Stimulated activated effector memory CD8-positive, alpha-beta T cell treated with anti-CD3 and anti-CD28 coated beads, Interleukin-12 subunit alpha, Interleukin-12 subunit beta, amount 100 ng/mL, for 72 hours (primary cell): ENCODE results near the gene OVCA2.

Source experiments
- ATAC-seq: fragments of 150-1000 bp; cut with Tn5 transposase; 2 replicates; pipeline ENCODE4 v1.10.0; 2021
- DNase-seq, 2 donors: peaks; one replicate each; pipeline ENCODE4 v3.0.0; 2021 to 2022; ENCODE audit warnings: low spot score in 2 of 2
- H3K27ac Mint-ChIP-seq: one replicate; pipeline ENCODE4 v1.8.0; 2022; ENCODE audit warnings: mild to moderate bottlenecking, mixed read lengths
- H3K36me3 Mint-ChIP-seq: one replicate; pipeline ENCODE4 v1.8.0; 2022; ENCODE audit warnings: mild to moderate bottlenecking, mixed read lengths
- H3K4me1 Mint-ChIP-seq: one replicate; pipeline ENCODE4 v1.8.0; 2022; ENCODE audit warnings: mixed read lengths
- H3K4me3 Mint-ChIP-seq: one replicate; pipeline ENCODE4 v1.8.0; 2022; ENCODE audit warnings: mild to moderate bottlenecking, mixed read lengths
- H3K9me3 Mint-ChIP-seq: one replicate; pipeline ENCODE4 v1.8.0; 2022; ENCODE audit warnings: mixed read lengths

The OVCA2 gene

GRCh38 chr17:2071455-2072281, 29.8 kb downstream of the OVCA2 start:
- peaks cover 70% of the 10 kb centered on the region for H3K36me3 Mint-ChIP-seq
- DNase-seq (no peak), ATAC-seq (no peak)
- H3K4me3 Mint-ChIP-seq: peak overlapping the region; percentile 72
- peak overlapping the region; percentile 92 for H3K27ac Mint-ChIP-seq
- peaks cover 52% of the 10 kb centered on the region for H3K4me1 Mint-ChIP-seq
- H3K9me3 Mint-ChIP-seq: no peaks in the 10 kb centered on the region

- ATAC-seq (no peak), DNase-seq (no peak)
- Mint-ChIP-seq H3K4me1 (peaks cover 30% of the 10 kb centered on the region), H3K9me3 (no peaks in the 10 kb centered on the region), H3K36me3 (peaks cover 74% of the 10 kb centered on the region), H3K4me3 (no peak overlapping the region), H3K27ac (no peak overlapping the region)
Observed at GRCh38 chr17:2074919-2075318, 33.1 kb downstream of the OVCA2 start.

- Mint-ChIP-seq H3K36me3 (peaks cover 74% of the 10 kb centered on the region), H3K27ac (no peak overlapping the region), H3K9me3 (no peaks in the 10 kb centered on the region), H3K4me1 (peaks cover 24% of the 10 kb centered on the region), H3K4me3 (no peak overlapping the region)
- ATAC-seq (peak; percentile 25), DNase-seq (no peak)
Observed at GRCh38 chr17:2075336-2076086, 33.7 kb downstream of the OVCA2 start.

GRCh38 chr17:2076087-2076984, 34.5 kb downstream of the OVCA2 start:
- no peak for ATAC-seq
- Mint-ChIP-seq H3K4me3 (no peak overlapping the region), H3K36me3 (peaks cover 78% of the 10 kb centered on the region), H3K27ac (peak overlapping the region; percentile 63), H3K9me3 (no peaks in the 10 kb centered on the region), H3K4me1 (peaks cover 22% of the 10 kb centered on the region)
- DNase-seq: no peak

GRCh38 chr17:2077040-2077439, 35.2 kb downstream of the OVCA2 start:
- no peak for ATAC-seq
- H3K4me1 Mint-ChIP-seq: peaks cover 22% of the 10 kb centered on the region
- H3K27ac Mint-ChIP-seq: no peak overlapping the region
- H3K4me3 Mint-ChIP-seq: no peak overlapping the region
- peaks cover 78% of the 10 kb centered on the region for H3K36me3 Mint-ChIP-seq
- DNase-seq: no peak
- H3K9me3 Mint-ChIP-seq: no peaks in the 10 kb centered on the region

- Mint-ChIP-seq H3K27ac (peak overlapping the region; percentile 73), H3K36me3 (peaks cover 72% of the 10 kb centered on the region), H3K9me3 (no peaks in the 10 kb centered on the region), H3K4me1 (peaks cover 48% of the 10 kb centered on the region), H3K4me3 (peak overlapping the region; percentile 48)
- DNase-seq (no peak), ATAC-seq (peak; percentile 84)
Observed at GRCh38 chr17:2081564-2081963, 39.7 kb downstream of the OVCA2 start.

- peak; percentile 75 for ATAC-seq
- Mint-ChIP-seq H3K36me3 (peaks cover 66% of the 10 kb centered on the region), H3K9me3 (no peaks in the 10 kb centered on the region), H3K4me3 (peak overlapping the region; percentile 48), H3K27ac (peak overlapping the region; percentile 73), H3K4me1 (peaks cover 54% of the 10 kb centered on the region)
- no peak for DNase-seq
Observed at GRCh38 chr17:2082003-2082781, 40.4 kb downstream of the OVCA2 start.

GRCh38 chr17:2083613-2084035, 41.8 kb downstream of the OVCA2 start:
- H3K9me3 Mint-ChIP-seq: no peaks in the 10 kb centered on the region
- H3K36me3 Mint-ChIP-seq: peaks cover 59% of the 10 kb centered on the region
- DNase-seq (no peak), ATAC-seq (peak; percentile 31)
- H3K4me1 Mint-ChIP-seq: peaks cover 69% of the 10 kb centered on the region
- peak overlapping the region; percentile 33 for H3K27ac Mint-ChIP-seq
- H3K4me3 Mint-ChIP-seq: no peak overlapping the region

- peak overlapping the region; percentile 33 for H3K27ac Mint-ChIP-seq
- peaks cover 74% of the 10 kb centered on the region for H3K4me1 Mint-ChIP-seq
- no peaks in the 10 kb centered on the region for H3K9me3 Mint-ChIP-seq
- peaks cover 54% of the 10 kb centered on the region for H3K36me3 Mint-ChIP-seq
- H3K4me3 Mint-ChIP-seq: no peak overlapping the region
- ATAC-seq (no peak), DNase-seq (no peak)
Observed at GRCh38 chr17:2084036-2084765, 42.4 kb downstream of the OVCA2 start.

GRCh38 chr17:2084766-2085647, 43.2 kb downstream of the OVCA2 start:
- H3K9me3 Mint-ChIP-seq: no peaks in the 10 kb centered on the region
- ATAC-seq (no peak), DNase-seq (no peak)
- H3K36me3 Mint-ChIP-seq: peaks cover 46% of the 10 kb centered on the region
- H3K4me3 Mint-ChIP-seq: no peak overlapping the region
- peak overlapping the region; percentile 33 for H3K27ac Mint-ChIP-seq
- H3K4me1 Mint-ChIP-seq: peaks cover 82% of the 10 kb centered on the region

GRCh38 chr17:2085648-2085949, 43.8 kb downstream of the OVCA2 start:
- Mint-ChIP-seq H3K4me3 (no peak overlapping the region), H3K4me1 (peaks cover 88% of the 10 kb centered on the region), H3K36me3 (peaks cover 40% of the 10 kb centered on the region), H3K9me3 (no peaks in the 10 kb centered on the region), H3K27ac (no peak overlapping the region)
- ATAC-seq (no peak), DNase-seq (no peak)

GRCh38 chr17:2086306-2086705, 44.5 kb downstream of the OVCA2 start:
- peaks cover 89% of the 10 kb centered on the region for H3K4me1 Mint-ChIP-seq
- ATAC-seq (no peak), DNase-seq (no peak)
- peaks cover 37% of the 10 kb centered on the region for H3K36me3 Mint-ChIP-seq
- H3K27ac Mint-ChIP-seq: no peak overlapping the region
- no peak overlapping the region for H3K4me3 Mint-ChIP-seq
- H3K9me3 Mint-ChIP-seq: no peaks in the 10 kb centered on the region

GRCh38 chr17:2087597-2088211, 45.9 kb downstream of the OVCA2 start:
- ATAC-seq (peak; percentile 82), DNase-seq (peak in 1 of 2 donors; percentile 30)
- Mint-ChIP-seq H3K9me3 (no peaks in the 10 kb centered on the region), H3K4me3 (peak overlapping the region; percentile 77), H3K27ac (peak overlapping the region; percentile 88), H3K36me3 (peaks cover 33% of the 10 kb centered on the region), H3K4me1 (peaks cover 83% of the 10 kb centered on the region)
